ENCODE measurements around the gene TOX2. TPM values are rescaled to one million over a fixed set of nuclear protein-coding genes. Genes with fewer than 3 reads are reported as not detected.
A peak's percentile ranks its signal among the peaks of the same experiment; 100 is the strongest.

Gene TOX2
- total RNA-seq, 1 experiment from 2014 or later, result 1.8 TPM

DNA sequence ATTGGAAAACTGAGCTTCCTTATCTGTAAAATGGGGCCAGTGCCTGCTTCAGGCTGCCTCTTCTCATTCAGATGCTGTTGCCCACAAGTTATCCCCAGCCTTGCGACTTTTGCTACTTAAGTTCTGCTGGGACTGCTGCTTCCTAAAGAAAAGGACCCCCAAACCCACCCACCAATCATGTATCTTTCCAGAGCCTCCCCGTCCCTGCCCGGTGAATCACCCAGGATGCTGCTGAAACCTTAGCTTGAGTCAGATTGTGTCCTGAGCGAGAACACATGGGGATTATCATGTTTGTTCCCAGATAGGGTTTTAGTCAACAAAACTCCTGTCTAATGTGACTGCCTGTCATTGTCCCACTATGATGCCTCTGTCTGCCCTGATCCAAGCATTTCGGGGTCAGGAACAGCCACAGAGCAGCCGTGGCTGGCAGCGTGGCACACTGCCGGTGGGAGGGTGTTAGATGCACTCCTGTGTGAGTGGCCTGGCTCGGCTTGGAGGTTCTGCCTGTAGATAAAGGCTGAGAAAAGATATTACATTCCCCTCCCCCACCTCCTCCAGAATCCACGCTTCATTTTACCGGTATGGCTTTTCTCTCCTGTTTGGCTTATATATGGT is 79.9 kb downstream of the TOX2 start:
- Histone ChIP-seq H3K4me3 (ENCODE audit: low read length) (no peak overlapping the region), H4K20me1 (ENCODE audit: low read length) (no peaks in the 10 kb centered on the region), H3F3A (ENCODE audit: low read length, unreplicated experiment) (no peaks in the 10 kb centered on the region), H3K9me2 (replicated peaks; ENCODE audit: low read length) (no peaks in the 10 kb centered on the region), H3K79me2 (ENCODE audit: low read length) (no peaks in the 10 kb centered on the region), H3K9me3 (ENCODE audit: low read length) (no peaks in the 10 kb centered on the region), H3K36me3 (ENCODE audit: low read depth, low read length) (no peaks in the 10 kb centered on the region), H3K4me1 (ENCODE audit: insufficient read depth, low read length) (peaks cover 11% of the 10 kb centered on the region), H3K27me3 (ENCODE audit: low read length) (no peaks in the 10 kb centered on the region), H3K4me2 (ENCODE audit: low read length) (peak overlapping the region; percentile 50), H3K9ac (ENCODE audit: low read length) (no peak overlapping the region), H3K27ac (ENCODE audit: low read length) (0 out of 2 replicates have a peak overlapping the region, but pooled peaks have one; percentile 9), H2AFZ (ENCODE audit: low read length) (peak overlapping the region; percentile 63)
- POLR2A ChIA-PET (ENCODE audit: unreplicated experiment), result no interaction called here
- peak; percentile 82 for ATAC-seq
- TF ChIP-seq, protein P1, sequence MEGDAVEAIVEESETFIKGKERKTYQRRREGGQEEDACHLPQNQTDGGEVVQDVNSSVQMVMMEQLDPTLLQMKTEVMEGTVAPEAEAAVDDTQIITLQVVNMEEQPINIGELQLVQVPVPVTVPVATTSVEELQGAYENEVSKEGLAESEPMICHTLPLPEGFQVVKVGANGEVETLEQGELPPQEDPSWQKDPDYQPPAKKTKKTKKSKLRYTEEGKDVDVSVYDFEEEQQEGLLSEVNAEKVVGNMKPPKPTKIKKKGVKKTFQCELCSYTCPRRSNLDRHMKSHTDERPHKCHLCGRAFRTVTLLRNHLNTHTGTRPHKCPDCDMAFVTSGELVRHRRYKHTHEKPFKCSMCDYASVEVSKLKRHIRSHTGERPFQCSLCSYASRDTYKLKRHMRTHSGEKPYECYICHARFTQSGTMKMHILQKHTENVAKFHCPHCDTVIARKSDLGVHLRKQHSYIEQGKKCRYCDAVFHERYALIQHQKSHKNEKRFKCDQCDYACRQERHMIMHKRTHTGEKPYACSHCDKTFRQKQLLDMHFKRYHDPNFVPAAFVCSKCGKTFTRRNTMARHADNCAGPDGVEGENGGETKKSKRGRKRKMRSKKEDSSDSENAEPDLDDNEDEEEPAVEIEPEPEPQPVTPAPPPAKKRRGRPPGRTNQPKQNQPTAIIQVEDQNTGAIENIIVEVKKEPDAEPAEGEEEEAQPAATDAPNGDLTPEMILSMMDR (conservative IDR thresholded peaks at IDR 0.05; ENCODE audit: low read depth, low read length), result no peak
- TF ChIP-seq EZH2 (IDR thresholded peaks at IDR 0.05; ENCODE audit: low read length, unreplicated experiment), result no peak
- no peak for TF ChIP-seq EZH2phosphoT487 (IDR thresholded peaks at IDR 0.05; ENCODE audit: borderline replicate concordance, low read length)
- CTCF ChIA-PET, result no interaction called here
- peak; percentile 65 for DNase-seq
- intact Hi-C loops (cut with micrococcal nuclease), result no loop called here
- BruUV-seq (replicated peaks), result no TSS peak

DNA sequence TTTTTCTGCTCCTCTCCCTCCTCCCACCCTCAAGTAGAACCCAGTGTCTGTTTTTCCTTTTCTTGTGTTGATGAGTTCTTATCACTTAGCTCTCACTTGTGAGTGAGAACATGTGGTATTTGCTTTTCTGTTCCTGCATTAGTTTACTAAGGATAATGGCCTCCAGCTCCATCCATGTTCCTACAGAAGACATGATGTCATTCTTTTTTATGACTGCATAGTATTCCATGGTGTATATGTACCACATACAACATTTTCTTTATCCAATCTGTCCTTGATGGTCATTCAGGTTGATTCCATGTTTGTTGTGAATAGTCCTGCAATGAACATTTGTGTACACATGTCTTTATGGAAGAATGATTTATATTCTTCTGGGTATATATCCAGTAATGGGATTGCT is 81.0 kb downstream of the TOX2 start:
- POLR2A ChIA-PET (ENCODE audit: unreplicated experiment), result no interaction called here
- Histone ChIP-seq H3K9me2 (replicated peaks; ENCODE audit: low read length) (no peaks in the 10 kb centered on the region), H2AFZ (ENCODE audit: low read length) (no peak overlapping the region), H3K27ac (ENCODE audit: low read length) (no peak overlapping the region), H3F3A (ENCODE audit: low read length, unreplicated experiment) (no peaks in the 10 kb centered on the region), H3K4me1 (ENCODE audit: insufficient read depth, low read length) (peaks cover 11% of the 10 kb centered on the region), H3K36me3 (ENCODE audit: low read depth, low read length) (no peaks in the 10 kb centered on the region), H3K27me3 (ENCODE audit: low read length) (no peaks in the 10 kb centered on the region), H3K4me2 (ENCODE audit: low read length) (no peak overlapping the region), H3K9me3 (ENCODE audit: low read length) (no peaks in the 10 kb centered on the region), H3K9ac (ENCODE audit: low read length) (no peak overlapping the region), H3K4me3 (ENCODE audit: low read length) (no peak overlapping the region), H4K20me1 (ENCODE audit: low read length) (no peaks in the 10 kb centered on the region), H3K79me2 (ENCODE audit: low read length) (no peaks in the 10 kb centered on the region)
- ATAC-seq, result no peak
- CTCF ChIA-PET, result interaction anchor here (0.7 kb wide), 1 partner anchor 193 kb away, joined by 4 read pairs; no protein-coding TSS in a partner anchor
- BruUV-seq (replicated peaks), result no TSS peak
- intact Hi-C loops (cut with micrococcal nuclease), result no loop called here
- no peak for TF ChIP-seq EZH2 (IDR thresholded peaks at IDR 0.05; ENCODE audit: low read length, unreplicated experiment)
- TF ChIP-seq, protein P1 (conservative IDR thresholded peaks at IDR 0.05; ENCODE audit: low read depth, low read length), result no peak
- TF ChIP-seq EZH2phosphoT487 (IDR thresholded peaks at IDR 0.05; ENCODE audit: borderline replicate concordance, low read length), result no peak
- no peak for DNase-seq

DNA sequence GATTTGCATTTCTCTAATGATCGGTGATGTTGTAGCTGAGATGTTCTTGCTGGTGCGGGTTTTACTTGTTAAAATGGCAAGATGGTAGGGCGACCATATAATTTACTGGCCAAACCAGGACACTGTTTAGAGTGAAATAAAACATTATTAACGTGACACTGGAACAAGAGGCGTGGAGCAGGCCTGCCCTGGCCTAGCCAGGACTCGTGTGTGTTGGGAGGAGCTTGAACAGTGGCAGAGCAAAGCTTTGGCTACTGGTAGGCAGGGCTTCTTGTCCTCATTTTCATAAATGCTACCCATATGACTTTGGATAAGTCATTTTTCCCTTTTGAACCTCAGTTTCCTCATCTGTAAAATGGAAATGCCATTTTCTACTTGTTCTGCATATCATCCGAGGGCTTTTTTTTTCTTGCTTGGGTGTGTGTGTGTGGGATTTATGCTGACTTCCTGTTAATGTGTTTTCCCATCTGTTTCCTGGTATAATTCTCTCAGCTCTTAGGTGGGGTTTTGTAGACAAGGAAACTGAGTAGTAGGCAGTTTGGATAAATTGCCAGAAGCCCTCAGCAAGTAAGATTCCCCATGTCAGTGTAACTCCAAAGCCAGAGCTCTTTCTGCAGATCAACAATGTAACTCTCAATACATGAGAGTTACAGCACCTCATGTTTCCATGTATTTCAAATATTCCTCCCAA is 81.7 kb downstream of the TOX2 start:
- CTCF ChIA-PET, result interaction anchor here (0.7 kb wide), 1 partner anchor 194 kb away, joined by 4 read pairs; no protein-coding TSS in a partner anchor
- Histone ChIP-seq H3K36me3 (ENCODE audit: low read depth, low read length) (no peaks in the 10 kb centered on the region), H4K20me1 (ENCODE audit: low read length) (no peaks in the 10 kb centered on the region), H3K27me3 (ENCODE audit: low read length) (no peaks in the 10 kb centered on the region), H3K27ac (ENCODE audit: low read length) (no peak overlapping the region), H3F3A (ENCODE audit: low read length, unreplicated experiment) (no peaks in the 10 kb centered on the region), H3K9ac (ENCODE audit: low read length) (no peak overlapping the region), H3K9me2 (replicated peaks; ENCODE audit: low read length) (no peaks in the 10 kb centered on the region), H2AFZ (ENCODE audit: low read length) (no peak overlapping the region; the same call in 1 of the 2 replicates), H3K4me1 (ENCODE audit: insufficient read depth, low read length) (peaks cover 11% of the 10 kb centered on the region), H3K79me2 (ENCODE audit: low read length) (no peaks in the 10 kb centered on the region), H3K4me2 (ENCODE audit: low read length) (no peak overlapping the region), H3K9me3 (ENCODE audit: low read length) (no peaks in the 10 kb centered on the region), H3K4me3 (ENCODE audit: low read length) (no peak overlapping the region)
- BruUV-seq (replicated peaks), result no TSS peak
- TF ChIP-seq, protein P1 (conservative IDR thresholded peaks at IDR 0.05; ENCODE audit: low read depth, low read length), result no peak
- no peak for TF ChIP-seq EZH2 (IDR thresholded peaks at IDR 0.05; ENCODE audit: low read length, unreplicated experiment)
- TF ChIP-seq EZH2phosphoT487 (IDR thresholded peaks at IDR 0.05; ENCODE audit: borderline replicate concordance, low read length), result no peak
- POLR2A ChIA-PET (ENCODE audit: unreplicated experiment), result no interaction called here
- intact Hi-C loops (cut with micrococcal nuclease), result no loop called here
- DNase-seq (no peak), ATAC-seq (no peak)

Data from PC-3 (cell line).